Adipose tissue (tissue), 3 donors: ENCODE data around the gene ENO4. TPM values are rescaled to one million over a fixed set of nuclear protein-coding genes. Genes with fewer than 3 reads are reported as not detected.

Experiments
- H3K27ac ChIP-seq: one replicate; pipeline ENCODE4 v1.5.1; 2013; ENCODE audit warnings: low read depth, low read length
- WGBS, 3 donors: extraction: QIAGEN DNeasy Blood & Tissue Kit; methylation state at CpG; one replicate each; pipeline ENCODE4 v1.1.7; 2013; 5-methylcytosine and 5-hydroxymethylcytosine counted together
- polyA plus RNA-seq, 3 donors: library from polyadenylated mRNA; stranded (reverse); fragments of 200-250 nt; gene quantifications; one replicate each; pipeline ENCODE4 v1.2.3, GENCODE V29; 2013
- donor health status: healthy with polysubstance abuse.
- donor health status: Bipolar disorder and iron deficiency.
- donor health status: healthy.

The ENO4 gene
- polyA plus RNA-seq, 3 donors: 0.06 to 0.16 TPM; not detected in 1

- WGBS, 3 donors: 79 to 84% (median 79%) methylated on average over 4 of the region's 4 CpGs
- no peak overlapping the region for H3K27ac ChIP-seq
Observed at GRCh38 chr10:116853701-116854100, 4.4 kb downstream of the ENO4 start.

GRCh38 chr10:116857156-116857555 lies 7.9 kb downstream of the ENO4 start:
- 90 to 92% (median 91%) methylated on average over 3 of the region's 3 CpGs for whole genome bisulfite sequencing, 3 donors
- no peak overlapping the region for H3K27ac ChIP-seq

- H3K27ac ChIP-seq: no peak overlapping the region
- WGBS, 3 donors: 61 to 81% (median 61%) methylated on average over 2 of the region's 2 CpGs
Observed at GRCh38 chr10:116861796-116862195, 12.5 kb downstream of the ENO4 start.

- no peak overlapping the region for H3K27ac ChIP-seq
- WGBS, 3 donors: 81 to 91% (median 87%) methylated on average over 4 of the region's 4 CpGs
Observed at GRCh38 chr10:116864436-116864835, 15.1 kb downstream of the ENO4 start.

GRCh38 chr10:116866066-116866465 lies 16.8 kb downstream of the ENO4 start:
- 78 to 81% (median 80%) methylated on average over 2 of the region's 2 CpGs for WGBS, 3 donors

GRCh38 chr10:116866987-116867595 lies 17.8 kb downstream of the ENO4 start:
- H3K27ac ChIP-seq: no peak overlapping the region
- WGBS, 3 donors: 88 to 90% (median 89%) methylated on average over 6 of the region's 6 CpGs

More at GRCh38 chr10:116866066-116866465, 16.8 kb downstream of the ENO4 start:
- no peak overlapping the region for H3K27ac ChIP-seq

- 59 to 83% (median 68%) methylated on average over 4 of the region's 4 CpGs for WGBS, 3 donors
- no peak overlapping the region for H3K27ac ChIP-seq
Observed at GRCh38 chr10:116868198-116868676, 18.9 kb downstream of the ENO4 start.

- H3K27ac ChIP-seq: no peak overlapping the region
- 62 to 70% (median 62%) methylated on average over 4 of the region's 4 CpGs for WGBS, 3 donors
Observed at GRCh38 chr10:116868722-116869121, 19.4 kb downstream of the ENO4 start.

- 94 to 95% (median 95%) methylated on average over 2 of the region's 2 CpGs for WGBS, 3 donors
Observed at GRCh38 chr10:116870949-116871348, 21.6 kb downstream of the ENO4 start.

GRCh38 chr10:116873134-116873533 lies 23.8 kb downstream of the ENO4 start:
- no peak overlapping the region for H3K27ac ChIP-seq
- WGBS, 3 donors: 43 to 72% (median 62%) methylated on average over 2 of the region's 2 CpGs

More at GRCh38 chr10:116870949-116871348, 21.6 kb downstream of the ENO4 start:
- H3K27ac ChIP-seq: no peak overlapping the region

GRCh38 chr10:116875897-116876296 lies 26.6 kb downstream of the ENO4 start:
- 85 to 96% (median 93%) methylated on average over 2 of the region's 2 CpGs for WGBS, 3 donors
- no peak overlapping the region for H3K27ac ChIP-seq

GRCh38 chr10:116877391-116877790 lies 28.1 kb downstream of the ENO4 start:
- 87 to 93% (median 88%) methylated on average over 3 of the region's 3 CpGs for WGBS, 3 donors
- H3K27ac ChIP-seq: no peak overlapping the region

- WGBS, 3 donors: 59 to 68% (median 64%) methylated on average over 2 of the region's 2 CpGs
- H3K27ac ChIP-seq: no peak overlapping the region
Observed at GRCh38 chr10:116878123-116878522, 28.8 kb downstream of the ENO4 start.

- no peak overlapping the region for H3K27ac ChIP-seq
- 77 to 80% (median 80%) methylated on average over 7 of the region's 7 CpGs for WGBS, 3 donors
Observed at GRCh38 chr10:116879817-116880216, 30.5 kb downstream of the ENO4 start.

GRCh38 chr10:116880716-116881482 lies 31.6 kb downstream of the ENO4 start:
- 72 to 80% (median 75%) methylated on average over 10 of the region's 10 CpGs for WGBS, 3 donors
- no peak overlapping the region for H3K27ac ChIP-seq

GRCh38 chr10:116882639-116883038 lies 33.3 kb downstream of the ENO4 start:
- WGBS, 3 donors: 79 to 94% (median 82%) methylated on average over 2 of the region's 2 CpGs
- no peak overlapping the region for H3K27ac ChIP-seq

GRCh38 chr10:116886772-116887171 lies 37.5 kb downstream of the ENO4 start:
- H3K27ac ChIP-seq: no peak overlapping the region
- 91 to 96% (median 92%) methylated on average over 4 of the region's 4 CpGs for WGBS, 3 donors

GRCh38 chr10:116888380-116889055 lies 39.2 kb downstream of the ENO4 start:
- 42 to 59% (median 57%) methylated on average over 7 of the region's 7 CpGs for WGBS, 3 donors
- no peak overlapping the region for H3K27ac ChIP-seq

GRCh38 chr10:116889066-116889465 lies 39.8 kb downstream of the ENO4 start:
- WGBS, 3 donors: 81 to 96% (median 81%) methylated on average over 3 of the region's 3 CpGs
- no peak overlapping the region for H3K27ac ChIP-seq
